Loucy (cell line): Measurements from ENCODE around the gene GPR152.
A peak's percentile ranks its signal among the peaks of the same experiment; 100 is the strongest.

Experiments used
- H2AFZ ChIP-seq: fragments of 200-600 bp; sonication (generic); 2 replicates; pipeline ENCODE4 v1.6.0; 2016; ENCODE audit warnings: antibody characterized with exemption, mild to moderate bottlenecking, low read length, moderate library complexity
- H3F3A ChIP-seq: fragments of 200-600 bp; 2 replicates; pipeline ENCODE4 v1.6.0; 2016; ENCODE audit warnings: antibody characterized with exemption, low read depth, mild to moderate bottlenecking
- H3K27me3 ChIP-seq: fragments of 200-600 bp; sonication (generic); 2 replicates; pipeline ENCODE4 v1.6.1; 2014; ENCODE audit warnings: low read length, mild to moderate bottlenecking; ENCODE audit not compliant: insufficient read depth, poor library complexity, severe bottlenecking
- H3K36me3 ChIP-seq: fragments of 200-600 bp; sonication (generic); 2 replicates; pipeline ENCODE4 v1.6.1; 2016; ENCODE audit warnings: low read length; ENCODE audit not compliant: insufficient read depth
- H3K4me1 ChIP-seq: fragments of 200-600 bp; sonication (generic); 2 replicates; pipeline ENCODE4 v1.5.1; 2014; ENCODE audit warnings: low read length, mild to moderate bottlenecking; ENCODE audit not compliant: insufficient read depth, poor library complexity, severe bottlenecking
- H3K4me2 ChIP-seq: fragments of 200-600 bp; sonication (generic); 2 replicates; pipeline ENCODE4 v1.6.0; 2014; ENCODE audit warnings: antibody characterized with exemption, low read length, low read depth, mild to moderate bottlenecking; ENCODE audit not compliant: poor library complexity, severe bottlenecking
- H3K4me3 ChIP-seq: fragments of 200-600 bp; sonication (generic); 2 replicates; pipeline ENCODE4 v1.5.1; 2014; ENCODE audit warnings: low read length, mild to moderate bottlenecking, mixed read lengths; ENCODE audit not compliant: poor library complexity, severe bottlenecking
- H3K79me2 ChIP-seq: fragments of 200-600 bp; sonication (generic); 2 replicates; pipeline ENCODE4 v1.6.1; 2014; ENCODE audit warnings: low read length; ENCODE audit not compliant: insufficient read depth
- H3K9ac ChIP-seq: fragments of 200-600 bp; sonication (generic); 2 replicates; pipeline ENCODE4 v1.6.0; 2014; ENCODE audit warnings: mild to moderate bottlenecking, low read depth, low read length, moderate library complexity; ENCODE audit not compliant: poor library complexity, severe bottlenecking
- H3K9me2 ChIP-seq: fragments of 200-600 bp; sonication (generic); replicated peaks from 2 replicates; pipeline ENCODE4 v1.6.1; 2016; ENCODE audit warnings: low read depth, low read length, mixed read lengths
- H3K9me3 ChIP-seq: fragments of 200-600 bp; sonication (generic); 2 replicates; pipeline ENCODE4 v1.6.1; 2014; ENCODE audit warnings: mild to moderate bottlenecking, antibody characterized with exemption, low read length, low read depth; ENCODE audit not compliant: insufficient read depth
- H4K20me1 ChIP-seq: fragments of 200-600 bp; sonication (generic); 2 replicates; pipeline ENCODE4 v1.6.0; 2014; ENCODE audit warnings: antibody characterized with exemption, low read length, mild to moderate bottlenecking; ENCODE audit not compliant: insufficient read depth, poor library complexity, severe bottlenecking
- CTCF ChIP-seq: fragments of 200-600 bp; sonication (generic); conservative IDR thresholded peaks from 2 replicates; pipeline ENCODE4 v1.5.1; 2014; ENCODE audit warnings: mild to moderate bottlenecking, antibody characterized with exemption, low read length
- EZH2phosphoT487 ChIP-seq: fragments of 200-600 bp; IDR thresholded peaks from 2 replicates; pipeline ENCODE4 v1.6.1; 2018; ENCODE audit warnings: antibody characterized with exemption, mild to moderate bottlenecking, moderate library complexity, borderline replicate concordance

The GPR152 gene

GRCh38 chr11:67470337-67471002 lies 17.9 kb upstream of the GPR152 start:
- peaks cover 37% of the 10 kb centered on the region for H3K4me1 ChIP-seq
- H3K9me2 ChIP-seq: no peaks in the 10 kb centered on the region

GRCh38 chr11:67469508-67469811 lies 16.9 kb upstream of the GPR152 start:
- Histone ChIP-seq H3K4me1 (peaks cover 42% of the 10 kb centered on the region), H3K4me3 (peak overlapping the region; percentile 97), H3K9me2 (no peaks in the 10 kb centered on the region), H3K36me3 (no peaks in the 10 kb centered on the region), H2AFZ (peak overlapping the region; percentile 91), H3K4me2 (peak overlapping the region; percentile 94), H3K9me3 (no peaks in the 10 kb centered on the region), H3F3A (peaks cover 4% of the 10 kb centered on the region; the same call in 1 of the 2 replicates), H3K79me2 (peaks cover 41% of the 10 kb centered on the region), H3K27me3 (no peaks in the 10 kb centered on the region), H4K20me1 (no peaks in the 10 kb centered on the region), H3K9ac (peak overlapping the region; percentile 81)
- TF ChIP-seq EZH2phosphoT487 (no peak), CTCF (no peak)

More at GRCh38 chr11:67470337-67471002, 17.9 kb upstream of the GPR152 start:
- Histone ChIP-seq H2AFZ (no peak overlapping the region), H3K4me2 (no peak overlapping the region), H3K36me3 (no peaks in the 10 kb centered on the region), H3K9me3 (no peaks in the 10 kb centered on the region), H3K9ac (no peak overlapping the region), H3K79me2 (peaks cover 34% of the 10 kb centered on the region; the same call in 1 of the 2 replicates), H3F3A (peaks cover 4% of the 10 kb centered on the region; the same call in 1 of the 2 replicates), H3K4me3 (no peak overlapping the region), H4K20me1 (no peaks in the 10 kb centered on the region), H3K27me3 (no peaks in the 10 kb centered on the region)
- no peak for TF ChIP-seq EZH2phosphoT487
- no peak for TF ChIP-seq CTCF

GRCh38 chr11:67468759-67469507 lies 16.4 kb upstream of the GPR152 start, which contains the start of gene TMEM134:
Gene TMEM134, minus strand, starts transcription at chr11:67469251. Its CDS starts 59 bp downstream, at chr11:67469192.
- no peaks in the 10 kb centered on the region for H3K27me3 ChIP-seq
- H2AFZ ChIP-seq: peak within 1 kb of the TSS; percentile 91
- peak within 1 kb of the TSS; percentile 97 for H3K4me2 ChIP-seq
- no peaks in the 10 kb centered on the region for H3K36me3 ChIP-seq
- peaks cover 41% of the 10 kb centered on the region for H3K79me2 ChIP-seq
- no peaks in the 10 kb centered on the region for H3K9me2 ChIP-seq
- no peaks in the 10 kb centered on the region for H3K9me3 ChIP-seq
- peak within 1 kb of the TSS; percentile 96 for H3K9ac ChIP-seq
- H3K4me1 ChIP-seq: peaks cover 47% of the 10 kb centered on the region
- H4K20me1 ChIP-seq: no peaks in the 10 kb centered on the region
- peaks cover 4% of the 10 kb centered on the region; the same call in 1 of the 2 replicates for H3F3A ChIP-seq
- TF ChIP-seq CTCF (peak; percentile 54), EZH2phosphoT487 (no peak)
- peak within 1 kb of the TSS; percentile 97 for H3K4me3 ChIP-seq
